HEK293T (cell line): Measurements from ENCODE around the gene USP5.

ENCODE experiments used
- LEF1 ChIP-seq: fragments of 450-650 bp; IDR thresholded peaks from 2 replicates; pipeline ENCODE4 v1.6.1; 2017; ENCODE audit warnings: mild to moderate bottlenecking, borderline replicate concordance
- SUZ12 ChIP-seq: fragments of 450-650 bp; IDR thresholded peaks from 2 replicates; pipeline ENCODE4 v1.6.1; 2016; ENCODE audit warnings: mild to moderate bottlenecking

- TF ChIP-seq SUZ12 = no peak
- TF ChIP-seq LEF1 = no peak
These were observed 2.1 kb downstream of the USP5 start for GRCh38 chr12:6854036-6854435.
